Mammary epithelial cell (primary cell): ENCODE results near the gene TBX2.

ENCODE experiments used
- CTCF ChIP-seq, 2 donors: IDR thresholded peaks in 1 of 2; conservative IDR thresholded peaks in 1 of 2; 2 replicates each; pipeline ENCODE4 v1.5.1; 2011 to 2012; ENCODE audit warnings: inconsistent platforms in 2 of 2, low read length in 2 of 2, mild to moderate bottlenecking in 2 of 2, control low read depth in 1 of 2, low read depth in 1 of 2; ENCODE audit not compliant: insufficient read depth in 1 of 2; ENCODE audit errors: extremely low read depth in 1 of 2
- EZH2 ChIP-seq: IDR thresholded peaks from 2 replicates; pipeline ENCODE4 v1.6.1; 2012; ENCODE audit warnings: low read length, inconsistent platforms, borderline replicate concordance

- TF ChIP-seq CTCF (conservative IDR thresholded peaks at IDR 0.05 in 1 of 2, IDR thresholded peaks at IDR 0.05 in 1 of 2; ENCODE audit: extremely low read depth in 1 of 2, insufficient read depth in 1 of 2, low read depth in 1 of 2, low read length in 2 of 2) = no peak
- no peak for TF ChIP-seq EZH2
Observed at GRCh38 chr17:61411011-61411260, 11.3 kb downstream of the TBX2 start.
